DMS114 treated with DMSO at 0.1 percent for 48 hours (cell line): ENCODE data around the gene RPP21.
"Not testable (repeated sequence)": the region's sequence is repeated elsewhere in the genome, so short reads cannot be mapped to it uniquely, and the experiment has no call there.

Experiments used
- DNase-seq: peaks from one replicate; lab custom pipeline; 2025; ENCODE audit not compliant: unreplicated experiment; lab: John Stamatoyannopoulos, UW

Gene RPP21

GRCh38 chr6:30369280-30369679, 24.3 kb downstream of the RPP21 start:
- DNase-seq: not testable (repeated sequence)

GRCh38 chr6:30378290-30378937, 33.5 kb downstream of the RPP21 start:
- DNase-seq: no peak

- DNase-seq: no peak
Measured at GRCh38 chr6:30380464-30380863, 35.5 kb downstream of the RPP21 start.

- DNase-seq: no peak
Measured at GRCh38 chr6:30386166-30386565, 41.2 kb downstream of the RPP21 start.

GRCh38 chr6:30391240-30391639, 46.3 kb downstream of the RPP21 start:
- DNase-seq: no peak

GRCh38 chr6:30394139-30394538, 49.2 kb downstream of the RPP21 start:
- DNase-seq: no peak
